Neuronal stem cell (in vitro differentiated cells): Measurements from ENCODE around the gene ARHGEF7.

ENCODE experiments used
- DNase-seq: peaks from one replicate; pipeline ENCODE4 v3.0.0-alpha.2; 2013; ENCODE audit warnings: low spot score
- H2AFZ ChIP-seq: one replicate; pipeline ENCODE4 v1.6.1; 2013; ENCODE audit warnings: mild to moderate bottlenecking, low read length, inconsistent platforms
- H2AK5ac ChIP-seq: 2 replicates; pipeline ENCODE4 v1.6.1; 2013; ENCODE audit warnings: low read depth, mild to moderate bottlenecking, inconsistent platforms, low read length, moderate library complexity, mixed read lengths
- H2BK120ac ChIP-seq: 2 replicates; pipeline ENCODE4 v1.6.1; 2013; ENCODE audit warnings: low read depth, mild to moderate bottlenecking, inconsistent platforms, low read length, moderate library complexity, mixed read lengths
- H2BK12ac ChIP-seq: one replicate; pipeline ENCODE4 v1.6.1; 2013; ENCODE audit warnings: low read length, inconsistent platforms
- H2BK15ac ChIP-seq: 2 replicates; pipeline ENCODE4 v1.6.1; 2013; ENCODE audit warnings: mild to moderate bottlenecking, low read length, inconsistent platforms, mixed read lengths
- H2BK5ac ChIP-seq: one replicate; pipeline ENCODE4 v1.6.1; 2013; ENCODE audit warnings: inconsistent platforms, mild to moderate bottlenecking, low read length, moderate library complexity
- H3K14ac ChIP-seq: one replicate; pipeline ENCODE4 v1.6.1; 2013; ENCODE audit warnings: low read length, inconsistent platforms
- H3K18ac ChIP-seq: 2 replicates; pipeline ENCODE4 v1.6.1; 2013; ENCODE audit warnings: low read length, inconsistent platforms
- H3K23ac ChIP-seq: 2 replicates; pipeline ENCODE4 v1.6.1; 2013; ENCODE audit warnings: low read depth, mild to moderate bottlenecking, mixed read lengths, low read length, inconsistent platforms; ENCODE audit not compliant: poor library complexity
- H3K27ac ChIP-seq: replicated peaks from 3 replicates; pipeline ENCODE4 v1.5.1; 2013; ENCODE audit warnings: low read length, inconsistent platforms
- H3K27me3 ChIP-seq, 3 experiments: 2 replicates each; pipeline ENCODE4 v1.6.1; 2013; ENCODE audit warnings: low read length in 3 of 3, mild to moderate bottlenecking in 2 of 3, inconsistent platforms in 1 of 3, low read depth in 1 of 3, mixed read lengths in 1 of 3, moderate library complexity in 1 of 3; ENCODE audit not compliant: control insufficient read depth in 3 of 3, insufficient read depth in 3 of 3
- H3K36me3 ChIP-seq, 2 donors: replicated peaks in 1 of 2; 2 replicates each; pipeline ENCODE4 v1.6.1; 2013; ENCODE audit warnings: low read length in 2 of 2; ENCODE audit not compliant: control insufficient read depth in 2 of 2, insufficient read depth in 2 of 2
- H3K4ac ChIP-seq: 2 replicates; pipeline ENCODE4 v1.6.1; 2013; ENCODE audit warnings: inconsistent platforms, mild to moderate bottlenecking, low read length, moderate library complexity
- H3K4me1 ChIP-seq, 2 donors: 1 replicate in 1 of 2; 2 replicates in 1 of 2; pipeline ENCODE4 v1.6.1; 2013; ENCODE audit warnings: low read length in 2 of 2, low read depth in 1 of 2; ENCODE audit not compliant: control insufficient read depth in 2 of 2, insufficient read depth in 1 of 2
- H3K4me2 ChIP-seq: one replicate; pipeline ENCODE4 v1.6.1; 2013; ENCODE audit warnings: mild to moderate bottlenecking, low read length, inconsistent platforms; ENCODE audit not compliant: insufficient read depth, poor library complexity, severe bottlenecking
- H3K4me3 ChIP-seq, 2 donors: 2 replicates each; pipeline ENCODE4 v1.5.1; 2013; ENCODE audit warnings: low read length in 2 of 2, mild to moderate bottlenecking in 2 of 2, inconsistent platforms in 1 of 2, moderate library complexity in 1 of 2
- H3K79me1 ChIP-seq: one replicate; pipeline ENCODE4 v1.6.1; 2013; ENCODE audit warnings: low read depth, mild to moderate bottlenecking, inconsistent platforms, low read length, moderate library complexity
- H3K9ac ChIP-seq: one replicate; pipeline ENCODE4 v1.6.1; 2013; ENCODE audit warnings: mild to moderate bottlenecking, low read depth, low read length, inconsistent platforms; ENCODE audit not compliant: poor library complexity
- H3K9me3 ChIP-seq, 2 donors: replicated peaks in 1 of 2; 2 replicates each; pipeline versions ENCODE3 to v1.6.1; 2013; ENCODE audit warnings: low read length in 2 of 2, mild to moderate bottlenecking in 2 of 2, inconsistent platforms in 1 of 2, low read depth in 1 of 2, mixed read lengths in 1 of 2, moderate library complexity in 1 of 2; ENCODE audit not compliant: control insufficient read depth in 2 of 2, insufficient read depth in 1 of 2
- H4K8ac ChIP-seq: one replicate; pipeline ENCODE4 v1.6.1; 2013; ENCODE audit warnings: low read depth, mild to moderate bottlenecking, inconsistent platforms, low read length, moderate library complexity
- H4K91ac ChIP-seq: one replicate; pipeline ENCODE4 v1.6.1; 2013; ENCODE audit warnings: low read length, low read depth, mild to moderate bottlenecking, inconsistent platforms; ENCODE audit not compliant: poor library complexity
- WGBS, 2 donors: extraction: QIAGEN DNeasy Blood & Tissue Kit; methylation state at CpG; one replicate each; pipeline ENCODE4 v1.1.7; 2013; ENCODE audit warnings: missing lambda C conversion rate in 2 of 2, mixed read lengths in 1 of 2; ENCODE audit not compliant: insufficient read length in 2 of 2, insufficient replicate concordance in 1 of 2; ENCODE audit errors: extremely low coverage in 2 of 2; 5-methylcytosine and 5-hydroxymethylcytosine counted together

Gene ARHGEF7

GRCh38 chr13:111120913-111121312, 5.8 kb downstream of the ARHGEF7 start:
- H2AK5ac ChIP-seq, result no peak overlapping the region
- no peak overlapping the region for H3K14ac ChIP-seq
- H3K18ac ChIP-seq, result no peak overlapping the region
- peaks cover 4% of the 10 kb centered on the region for H3K79me1 ChIP-seq
- no CpG with 5 or more reads among the region's 8 CpGs for WGBS, 2 donors
- no peak overlapping the region for H4K8ac ChIP-seq
- peaks cover 13 to 49% of the 10 kb centered on the region in 2 donors for H3K36me3 ChIP-seq
- H3K27ac ChIP-seq, result no peak overlapping the region
- no peak overlapping the region for H4K91ac ChIP-seq
- no peak overlapping the region for H2BK12ac ChIP-seq
- no peak overlapping the region for H2BK15ac ChIP-seq
- H2AFZ ChIP-seq, result no peak overlapping the region
- peaks cover 2 to 4% of the 10 kb centered on the region in 2 donors for H3K4me1 ChIP-seq
- H2BK120ac ChIP-seq, result no peak overlapping the region
- no peak overlapping the region for H3K4me3 ChIP-seq
- no peak overlapping the region for H3K23ac ChIP-seq
- no peaks in the 10 kb centered on the region for H3K27me3 ChIP-seq
- peaks cover 0 to 3% of the 10 kb centered on the region in 2 donors for H3K9me3 ChIP-seq
- H3K4ac ChIP-seq, result no peak overlapping the region
- no peak overlapping the region for H3K4me2 ChIP-seq
- no peak for DNase-seq
- H3K9ac ChIP-seq, result no peak overlapping the region
- no peak overlapping the region for H2BK5ac ChIP-seq

- Histone ChIP-seq H3K4ac (no peak overlapping the region), H3K36me3 (peaks cover 13 to 49% of the 10 kb centered on the region in 2 donors), H4K8ac (no peak overlapping the region), H2BK12ac (no peak overlapping the region), H3K18ac (no peak overlapping the region), H3K4me3 (no peak overlapping the region), H2BK5ac (no peak overlapping the region), H2BK120ac (no peak overlapping the region), H3K4me1 (peaks cover 2 to 4% of the 10 kb centered on the region in 2 donors), H3K27ac (no peak overlapping the region), H3K79me1 (peaks cover 3% of the 10 kb centered on the region), H3K27me3 (no peaks in the 10 kb centered on the region), H3K9ac (no peak overlapping the region), H2AFZ (no peak overlapping the region), H3K23ac (no peak overlapping the region), H3K9me3 (peaks cover 0 to 3% of the 10 kb centered on the region in 2 donors), H3K4me2 (no peak overlapping the region), H4K91ac (no peak overlapping the region), H2AK5ac (no peak overlapping the region), H2BK15ac (no peak overlapping the region), H3K14ac (no peak overlapping the region)
- WGBS, 2 donors, result no CpG with 5 or more reads among the region's 16 CpGs
- DNase-seq, result no peak
Observed at GRCh38 chr13:111121506-111121905, 6.4 kb downstream of the ARHGEF7 start.

GRCh38 chr13:111122056-111122455, 6.9 kb downstream of the ARHGEF7 start:
- H3K14ac ChIP-seq, result no peak overlapping the region
- H4K91ac ChIP-seq, result no peak overlapping the region
- H3K27me3 ChIP-seq, result no peaks in the 10 kb centered on the region
- no CpG with 5 or more reads among the region's 12 CpGs for WGBS, 2 donors
- no peak overlapping the region for H2AK5ac ChIP-seq
- peaks cover 0 to 3% of the 10 kb centered on the region in 2 donors for H3K9me3 ChIP-seq
- no peak overlapping the region for H2BK5ac ChIP-seq
- H2BK12ac ChIP-seq, result no peak overlapping the region
- no peak overlapping the region for H3K4ac ChIP-seq
- no peak overlapping the region for H2BK15ac ChIP-seq
- H3K27ac ChIP-seq, result no peak overlapping the region
- no peak overlapping the region for H4K8ac ChIP-seq
- H3K18ac ChIP-seq, result no peak overlapping the region
- H3K4me3 ChIP-seq, result no peak overlapping the region
- peaks cover 13 to 46% of the 10 kb centered on the region in 2 donors for H3K36me3 ChIP-seq
- no peak for DNase-seq
- H3K4me1 ChIP-seq, result peaks cover 0 to 4% of the 10 kb centered on the region in 2 donors
- H3K9ac ChIP-seq, result no peak overlapping the region
- H3K79me1 ChIP-seq, result peaks cover 3% of the 10 kb centered on the region
- no peak overlapping the region for H2BK120ac ChIP-seq
- no peak overlapping the region for H2AFZ ChIP-seq
- H3K23ac ChIP-seq, result no peak overlapping the region
- H3K4me2 ChIP-seq, result no peak overlapping the region

GRCh38 chr13:111122631-111123030, 7.5 kb downstream of the ARHGEF7 start:
- no peak overlapping the region for H3K23ac ChIP-seq
- H2BK120ac ChIP-seq, result no peak overlapping the region
- H4K91ac ChIP-seq, result no peak overlapping the region
- no peak overlapping the region for H2BK15ac ChIP-seq
- H3K14ac ChIP-seq, result no peak overlapping the region
- no peak overlapping the region for H3K4me2 ChIP-seq
- peaks cover 13 to 42% of the 10 kb centered on the region in 2 donors for H3K36me3 ChIP-seq
- no peak overlapping the region for H2BK12ac ChIP-seq
- H4K8ac ChIP-seq, result no peak overlapping the region
- H3K18ac ChIP-seq, result no peak overlapping the region
- no peak overlapping the region for H3K9ac ChIP-seq
- no peak overlapping the region for H3K4ac ChIP-seq
- peaks cover 0 to 3% of the 10 kb centered on the region in 2 donors for H3K9me3 ChIP-seq
- H3K27me3 ChIP-seq, result no peaks in the 10 kb centered on the region
- DNase-seq, result no peak
- no peak overlapping the region for H2AK5ac ChIP-seq
- no peak overlapping the region for H2BK5ac ChIP-seq
- H3K4me1 ChIP-seq, result peaks cover 0 to 4% of the 10 kb centered on the region in 2 donors
- peaks cover 3% of the 10 kb centered on the region for H3K79me1 ChIP-seq
- no peak overlapping the region for H2AFZ ChIP-seq
- H3K4me3 ChIP-seq, result no peak overlapping the region
- H3K27ac ChIP-seq, result no peak overlapping the region
- no CpG with 5 or more reads among the region's 9 CpGs for WGBS, 2 donors
